Measurements from ENCODE around the gene TMOD2.
A peak's percentile ranks its signal among the peaks of the same experiment; 100 is the strongest.

Gene TMOD2

DNA sequence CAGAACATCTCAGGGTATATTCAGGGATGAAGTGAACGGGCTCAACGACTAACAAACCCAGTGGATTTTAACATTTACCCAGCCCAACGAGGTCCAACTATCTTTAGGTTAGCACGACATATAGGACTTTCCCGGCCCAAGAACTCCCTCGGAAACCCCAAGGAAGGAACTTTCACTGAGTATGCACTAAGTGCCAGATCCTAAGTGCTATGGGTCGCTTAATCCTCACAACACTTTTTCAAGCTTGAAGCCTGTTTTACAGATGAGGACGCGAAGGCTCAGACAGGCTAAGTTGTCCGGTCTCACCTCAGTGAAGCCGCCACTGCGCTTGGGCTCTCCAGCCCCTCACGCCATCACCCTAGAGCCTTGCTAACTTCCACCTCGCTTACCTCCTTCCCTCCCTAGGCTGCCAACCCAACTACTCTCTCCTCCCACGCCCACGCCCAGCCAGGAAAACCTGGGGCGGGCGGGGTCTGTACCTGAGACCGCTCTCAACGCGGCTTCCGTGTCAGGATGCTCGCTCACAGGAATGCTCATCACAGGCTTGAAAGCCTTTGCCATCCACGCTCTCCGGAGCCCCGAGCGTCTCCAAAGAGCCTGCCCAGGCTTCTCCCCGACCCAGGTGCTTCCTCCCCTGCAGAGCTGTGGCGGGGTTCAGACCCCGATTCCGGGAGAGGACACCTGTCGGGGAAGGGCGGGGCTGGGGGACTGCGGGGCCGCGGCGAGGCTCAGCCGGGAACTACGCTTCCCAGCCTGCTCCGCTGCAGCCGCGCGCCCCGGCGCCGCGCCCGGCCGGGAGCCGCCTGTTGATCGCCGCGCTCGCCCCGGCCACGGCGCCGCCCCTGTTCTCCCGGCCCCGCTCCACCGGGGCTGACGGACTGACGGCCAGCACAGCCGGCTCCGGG is at the start of gene TMOD2:
TMOD2 (plus strand) TSS at position 806 of the 905 bp plus-strand sequence. CDS start 14,845 bp downstream, outside the sequence.
- peak; percentile 24 for DNase-seq

GRCh38 chr15:51702710-51703109 is 48.7 kb upstream of the TMOD2 start:
- no peak for DNase-seq
- in situ Hi-C loops (cut with HindIII; ENCODE audit: low pct_ligation_motif_present, low pct_unique_long_range_greater_than_20kb, low sequenced_read_pairs) = no loop called here

More for the DNA sequence above, at the start of gene TMOD2:
- in situ Hi-C loops (cut with HindIII; ENCODE audit: low pct_ligation_motif_present, low pct_unique_long_range_greater_than_20kb, low sequenced_read_pairs) = loop anchor here (25.0 kb wide), 1 partner anchor 89 kb away; no protein-coding TSS in a partner anchor

- in situ Hi-C loops (cut with HindIII; ENCODE audit: low pct_ligation_motif_present, low pct_unique_long_range_greater_than_20kb, low sequenced_read_pairs) = no loop called here
- DNase-seq = no peak
These were observed 45.1 kb upstream of the TMOD2 start for GRCh38 chr15:51706291-51706690.

- no peak for DNase-seq
- in situ Hi-C loops (cut with HindIII; ENCODE audit: low pct_ligation_motif_present, low pct_unique_long_range_greater_than_20kb, low sequenced_read_pairs) = no loop called here
These were observed 44.3 kb upstream of the TMOD2 start for GRCh38 chr15:51706926-51707608.

GRCh38 chr15:51708013-51708412 is 43.4 kb upstream of the TMOD2 start:
- DNase-seq = no peak
- in situ Hi-C loops (cut with HindIII; ENCODE audit: low pct_ligation_motif_present, low pct_unique_long_range_greater_than_20kb, low sequenced_read_pairs) = no loop called here

DNA sequence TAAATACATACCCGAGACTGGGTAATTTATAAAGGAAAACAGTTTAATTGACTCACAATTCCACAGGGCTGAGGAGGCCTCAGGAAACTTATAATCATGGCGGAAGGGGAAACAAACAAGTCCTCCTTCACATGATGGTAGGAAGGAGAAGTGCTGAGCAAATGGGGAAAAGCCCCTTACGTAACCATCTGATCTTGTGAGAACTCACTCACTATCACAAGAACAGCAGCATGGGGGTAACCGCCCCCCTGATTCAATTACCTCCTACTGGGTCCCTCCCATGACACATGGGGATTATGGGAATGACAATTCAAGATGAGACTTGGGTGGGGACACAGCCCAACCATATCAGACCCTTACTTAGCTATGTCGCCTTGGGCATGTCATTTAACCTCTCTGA is 42.4 kb upstream of the TMOD2 start:
- in situ Hi-C loops (cut with HindIII; ENCODE audit: low pct_ligation_motif_present, low pct_unique_long_range_greater_than_20kb, low sequenced_read_pairs) = no loop called here
- no peak for DNase-seq

DNA sequence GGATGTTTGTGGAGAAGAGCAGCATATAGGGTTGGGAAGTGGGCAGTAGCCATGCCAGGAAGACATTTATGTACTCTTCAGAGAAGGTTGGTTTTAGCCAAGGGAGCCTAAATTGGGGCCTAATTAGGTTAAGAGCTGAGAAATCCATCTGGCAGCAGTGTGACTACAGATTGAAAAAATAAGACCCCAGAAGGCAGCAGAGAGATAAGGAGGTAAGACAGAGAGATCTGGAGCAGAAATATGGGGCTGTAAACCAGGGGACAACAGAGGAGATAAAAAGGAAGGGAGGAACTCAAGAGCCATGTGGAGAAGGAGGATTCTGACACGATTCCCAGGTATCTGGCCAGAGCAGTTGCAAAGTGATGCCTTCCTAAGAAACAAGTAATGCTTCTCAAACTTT is 37.2 kb upstream of the TMOD2 start:
- no peak for DNase-seq
- in situ Hi-C loops (cut with HindIII; ENCODE audit: low pct_ligation_motif_present, low pct_unique_long_range_greater_than_20kb, low sequenced_read_pairs) = no loop called here

DNA sequence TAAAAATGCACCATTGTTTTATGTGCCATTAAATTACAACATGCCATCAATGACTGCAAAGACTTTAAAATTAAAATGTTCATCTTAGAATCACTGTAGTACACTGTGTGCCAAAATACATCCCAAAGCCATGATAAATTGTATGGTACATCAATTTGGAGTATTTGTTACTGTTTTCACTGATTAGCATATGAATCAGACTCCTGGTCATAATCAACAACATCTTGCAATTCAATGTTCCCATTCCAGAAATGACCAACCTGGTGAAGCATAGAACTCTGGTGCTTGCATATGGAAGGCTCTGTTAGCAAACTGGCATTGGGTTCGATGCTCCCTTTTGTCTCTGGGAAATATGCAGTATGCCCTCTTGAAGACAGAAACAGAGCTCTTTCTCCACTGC is 36.5 kb upstream of the TMOD2 start:
- no peak for DNase-seq
- in situ Hi-C loops (cut with HindIII; ENCODE audit: low pct_ligation_motif_present, low pct_unique_long_range_greater_than_20kb, low sequenced_read_pairs) = no loop called here

DNA sequence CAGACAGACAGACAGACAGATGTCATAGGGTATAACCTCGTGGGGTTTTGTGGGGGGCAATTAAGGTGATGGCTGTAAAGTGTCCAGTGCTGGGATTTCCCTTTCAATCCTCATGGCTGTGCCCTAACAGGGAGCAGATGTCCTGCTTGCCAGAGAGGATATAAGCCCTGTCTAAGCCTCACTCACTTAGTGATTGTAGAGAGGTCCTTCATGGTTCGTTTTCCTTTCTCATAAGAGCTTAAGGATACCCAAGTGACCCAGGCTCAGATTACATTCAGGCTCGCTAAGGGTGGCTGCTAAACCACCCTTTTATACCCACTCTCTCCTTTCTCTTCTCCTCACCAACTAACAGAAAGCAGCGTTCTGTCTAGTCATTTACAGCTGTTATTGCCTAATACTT is 33.2 kb upstream of the TMOD2 start:
- in situ Hi-C loops (cut with HindIII; ENCODE audit: low pct_ligation_motif_present, low pct_unique_long_range_greater_than_20kb, low sequenced_read_pairs) = no loop called here

GRCh38 chr15:51718746-51719145 is 32.7 kb upstream of the TMOD2 start:
- in situ Hi-C loops (cut with HindIII; ENCODE audit: low pct_ligation_motif_present, low pct_unique_long_range_greater_than_20kb, low sequenced_read_pairs) = no loop called here
- no peak for DNase-seq

More for the DNA sequence above, 33.2 kb upstream of the TMOD2 start:
- no peak for DNase-seq

DNA sequence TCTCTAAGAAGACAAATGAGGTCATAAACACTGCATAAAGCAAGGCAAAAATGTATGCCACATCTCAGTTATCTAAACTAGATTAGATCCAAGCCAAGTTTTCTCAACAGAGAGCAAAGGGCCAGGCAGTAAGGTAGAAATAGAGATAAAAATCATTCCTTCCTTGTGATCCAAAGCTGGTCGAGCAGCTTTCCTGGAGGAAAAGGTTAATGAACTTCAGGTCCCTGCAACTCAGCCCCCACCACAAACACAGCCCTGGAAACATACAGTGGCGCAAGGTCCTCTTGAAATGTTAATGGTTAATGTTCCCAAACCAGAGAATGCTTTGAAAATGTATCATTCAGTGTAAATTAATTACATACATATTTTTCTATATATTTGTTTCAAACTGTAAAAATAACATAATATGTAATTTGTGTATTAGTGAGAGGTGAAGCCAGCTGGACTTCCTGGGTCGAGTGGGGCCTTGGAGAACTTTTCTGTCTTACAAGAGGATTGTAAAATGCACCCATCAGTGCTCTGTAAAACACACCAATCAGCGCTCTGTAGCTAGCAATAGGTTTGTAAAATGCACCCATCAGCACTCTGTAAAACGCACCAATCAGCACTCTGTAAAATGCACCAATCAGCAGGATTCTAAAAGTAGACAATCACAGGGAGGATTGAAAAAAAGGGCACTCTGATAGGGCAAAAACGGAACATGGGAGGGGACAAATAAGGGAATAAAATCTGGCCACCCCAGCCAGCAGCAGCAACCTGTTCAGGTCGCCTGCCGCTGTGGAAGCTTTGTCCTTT is 31.0 kb upstream of the TMOD2 start:
- in situ Hi-C loops (cut with HindIII; ENCODE audit: low pct_ligation_motif_present, low pct_unique_long_range_greater_than_20kb, low sequenced_read_pairs) = no loop called here
- no peak for DNase-seq

- in situ Hi-C loops (cut with HindIII; ENCODE audit: low pct_ligation_motif_present, low pct_unique_long_range_greater_than_20kb, low sequenced_read_pairs) = no loop called here
- no peak for DNase-seq
These were observed 30.0 kb upstream of the TMOD2 start for GRCh38 chr15:51721199-51721960.

- in situ Hi-C loops (cut with HindIII; ENCODE audit: low pct_ligation_motif_present, low pct_unique_long_range_greater_than_20kb, low sequenced_read_pairs) = no loop called here
- no peak for DNase-seq
These were observed 27.2 kb upstream of the TMOD2 start for GRCh38 chr15:51724199-51724598.

DNA sequence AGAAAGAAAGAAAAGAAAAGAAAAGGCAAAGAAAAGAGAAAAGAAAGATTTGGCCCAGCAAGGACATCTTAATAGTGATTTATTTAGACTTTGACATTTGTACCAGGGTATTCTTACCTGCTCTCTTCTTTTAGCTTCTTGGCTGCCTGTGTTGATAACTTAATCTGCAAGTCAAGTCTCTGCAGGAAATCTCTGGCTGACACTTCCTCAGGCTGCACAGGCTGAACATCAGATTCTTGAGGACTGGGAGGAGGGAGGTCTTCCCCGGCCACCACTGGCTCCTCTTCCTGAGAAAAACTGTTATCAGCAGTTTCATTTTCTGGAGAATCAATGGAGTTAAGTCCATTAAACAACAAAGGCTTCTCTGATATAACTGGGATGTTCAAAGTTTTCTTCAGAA is 26.7 kb upstream of the TMOD2 start:
- in situ Hi-C loops (cut with HindIII; ENCODE audit: low pct_ligation_motif_present, low pct_unique_long_range_greater_than_20kb, low sequenced_read_pairs) = no loop called here
- no peak for DNase-seq

DNA sequence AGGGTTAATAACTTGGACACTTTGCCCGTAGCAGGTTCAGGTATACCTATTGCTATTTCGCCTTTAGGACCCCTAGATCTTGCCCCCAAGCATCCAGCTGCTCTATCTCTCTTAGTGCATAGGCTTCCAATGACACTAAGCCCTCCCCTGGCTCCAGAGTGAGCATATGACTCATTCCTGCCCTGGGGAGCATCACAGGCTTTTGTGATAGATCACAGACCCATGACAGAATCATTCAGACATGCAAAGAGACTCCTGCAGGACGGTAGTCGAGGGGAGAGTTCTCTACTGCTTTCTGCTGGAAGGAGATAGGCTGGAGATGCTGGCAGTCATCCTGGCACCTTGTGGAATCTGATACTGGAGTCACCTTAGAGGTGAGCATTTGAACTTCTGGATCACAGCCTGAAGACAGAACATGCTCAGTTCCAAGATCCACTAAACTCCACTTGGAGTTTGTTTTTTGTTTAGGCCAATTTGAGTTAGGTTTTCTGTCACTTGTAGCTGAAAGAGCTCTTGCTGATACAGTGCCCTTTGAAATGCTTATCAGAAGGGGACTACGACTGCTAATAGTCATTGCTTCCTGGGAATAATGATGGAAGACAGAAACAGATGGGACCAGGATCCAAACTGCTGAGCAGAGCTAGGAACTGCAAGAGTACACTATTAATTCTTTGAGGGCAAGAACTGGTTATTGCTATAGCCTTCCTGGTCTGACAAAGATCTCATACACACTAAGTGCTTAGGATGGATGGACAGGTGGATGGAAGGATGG is 24.9 kb upstream of the TMOD2 start:
- DNase-seq = peak; percentile 91
- in situ Hi-C loops (cut with HindIII; ENCODE audit: low pct_ligation_motif_present, low pct_unique_long_range_greater_than_20kb, low sequenced_read_pairs) = no loop called here

GRCh38 chr15:51727141-51727897 is 24.1 kb upstream of the TMOD2 start:
- in situ Hi-C loops (cut with HindIII; ENCODE audit: low pct_ligation_motif_present, low pct_unique_long_range_greater_than_20kb, low sequenced_read_pairs) = no loop called here
- peak; percentile 50 for DNase-seq

Measured in ACHN (cell line).